Measurements from ENCODE around the gene GRK2. TPM values are rescaled to one million over a fixed set of nuclear protein-coding genes. Genes with fewer than 3 reads are reported as not detected.

The GRK2 gene
- 20.2 and 31.6 TPM in 2 replicates for total RNA-seq (ENCODE audit: low replicate concordance)

DNA sequence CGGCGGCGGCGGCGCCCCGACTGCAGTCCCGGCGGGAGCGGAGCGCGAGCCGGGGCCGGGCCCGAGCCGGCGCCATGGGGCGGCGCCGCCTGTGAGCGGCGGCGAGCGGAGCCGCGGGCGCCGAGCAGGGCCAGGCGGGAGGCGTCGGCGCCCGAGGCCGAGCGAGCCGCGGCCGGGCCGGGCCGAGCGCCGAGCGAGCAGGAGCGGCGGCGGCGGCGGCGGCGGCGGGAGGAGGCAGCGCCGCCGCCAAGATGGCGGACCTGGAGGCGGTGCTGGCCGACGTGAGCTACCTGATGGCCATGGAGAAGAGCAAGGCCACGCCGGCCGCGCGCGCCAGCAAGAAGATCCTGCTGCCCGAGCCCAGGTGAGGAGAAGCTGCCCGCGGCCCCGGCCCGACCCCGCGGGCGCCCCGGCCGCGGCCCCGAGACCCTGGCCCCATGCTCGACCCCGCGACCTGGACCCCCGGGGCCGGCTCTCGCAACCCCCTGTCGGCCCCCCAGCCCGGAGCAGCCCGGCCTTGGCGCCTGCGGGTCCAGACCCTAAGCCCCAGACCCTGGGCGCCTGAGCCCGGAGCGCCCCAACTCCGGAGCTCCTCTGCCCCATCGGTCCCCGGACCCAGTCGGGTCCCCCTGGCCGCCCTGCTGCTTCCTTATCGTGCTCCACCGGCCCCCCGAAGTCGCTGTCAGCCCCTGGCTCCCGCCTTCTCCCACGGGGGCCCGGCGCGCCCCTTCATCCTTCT lies at the start of gene GRK2:
Gene GRK2 (plus strand): TSS at position 25 of the 739 bp plus-strand sequence. CDS start 227 bp downstream, at position 252.

DNA sequence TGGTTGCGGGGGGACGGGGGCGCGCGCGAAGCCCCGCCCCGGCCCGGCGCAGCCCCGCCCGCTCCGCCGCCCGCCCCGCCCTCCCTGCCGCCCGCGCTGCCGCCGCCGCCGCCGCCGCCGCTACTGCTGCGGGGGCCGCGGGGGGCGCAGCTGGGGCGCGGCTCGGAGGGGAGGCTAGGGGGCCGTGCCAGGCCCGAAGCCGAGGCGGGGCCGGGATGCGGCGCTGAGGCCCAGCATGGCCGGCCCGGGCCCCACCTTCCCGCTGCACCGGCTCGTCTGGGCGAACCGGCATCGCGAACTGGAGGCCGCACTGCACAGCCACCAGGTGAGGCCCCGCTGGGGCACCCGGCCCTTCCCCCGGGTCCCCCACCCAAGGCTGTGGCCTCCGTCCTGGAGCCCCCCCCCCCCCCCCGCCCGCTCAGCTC lies 23.0 kb downstream of the GRK2 start, which contains the start of gene ANKRD13D:
Gene ANKRD13D (plus strand): TSS at position 78 of the 425 bp plus-strand sequence. CDS start 158 bp downstream, at position 236.

DNA sequence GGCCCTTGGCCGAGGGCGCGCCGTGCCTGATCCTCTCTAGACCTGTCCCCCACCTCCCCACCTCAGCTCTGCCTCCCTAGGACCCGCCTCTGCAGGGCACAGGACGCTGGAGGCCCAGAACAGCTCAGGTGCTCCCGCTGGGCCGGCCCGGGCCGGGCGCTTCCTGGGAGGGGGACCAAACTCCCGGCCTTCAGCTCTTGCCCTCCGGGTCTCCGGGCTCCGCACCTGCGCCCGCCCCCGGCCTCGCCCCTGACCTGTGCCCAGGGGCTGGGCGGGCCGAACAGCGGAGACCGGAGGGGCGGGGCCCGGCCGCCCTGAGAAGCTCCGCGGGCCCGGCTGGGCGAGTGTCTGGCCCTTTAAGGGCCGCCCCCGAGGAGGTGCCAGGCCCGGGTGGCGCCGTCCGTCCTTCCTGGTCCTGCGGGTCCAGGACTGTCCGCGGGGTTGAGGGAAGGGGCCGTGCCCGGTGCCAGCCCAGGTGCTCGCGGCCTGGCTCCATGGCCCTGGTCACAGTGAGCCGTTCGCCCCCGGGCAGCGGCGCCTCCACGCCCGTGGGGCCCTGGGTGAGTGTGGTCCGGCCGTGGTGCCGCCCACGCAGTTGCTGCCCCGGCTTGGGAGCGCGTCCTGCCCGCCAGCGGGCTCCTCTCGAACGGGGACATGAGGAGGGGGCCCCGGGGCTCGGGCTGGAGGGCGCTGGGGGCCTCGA lies 37.0 kb downstream of the GRK2 start, which contains the start of gene SSH3:
Gene SSH3 (plus strand): TSS at position 399 of the 703 bp plus-strand sequence. CDS start 96 bp downstream, at position 495.

Other genes starting within 250 kb of the GRK2 start
- 0.23 and 0.83 TPM in 2 replicates for gene SYT12, start 243.3 kb upstream of the GRK2 start, total RNA-seq (ENCODE audit: low replicate concordance)
- 11.8 and 19.6 TPM in 2 replicates for gene RHOD, start 209.6 kb upstream of the GRK2 start, total RNA-seq (ENCODE audit: low replicate concordance)
- gene KDM2A, start 147.2 kb upstream of the GRK2 start, total RNA-seq (ENCODE audit: low replicate concordance), result 25.2 and 44.6 TPM in 2 replicates
- gene ANKRD13D, start 22.8 kb downstream of the GRK2 start, total RNA-seq (ENCODE audit: low replicate concordance), result 32.9 and 34.9 TPM in 2 replicates
- gene SSH3, start 37.1 kb downstream of the GRK2 start, total RNA-seq (ENCODE audit: low replicate concordance), result 8.1 and 10.2 TPM in 2 replicates
- gene POLD4, start 87.1 kb downstream of the GRK2 start, total RNA-seq (ENCODE audit: low replicate concordance), result 24.2 and 71.2 TPM in 2 replicates
- 1.8 and 3.9 TPM in 2 replicates for gene CLCF1, start 107.1 kb downstream of the GRK2 start, total RNA-seq (ENCODE audit: low replicate concordance)
- 4.1 and 4.8 TPM in 2 replicates for gene RAD9A, start 125.5 kb downstream of the GRK2 start, total RNA-seq (ENCODE audit: low replicate concordance)
- gene PPP1CA, start 135.4 kb downstream of the GRK2 start, total RNA-seq (ENCODE audit: low replicate concordance), result 81.6 and 202 TPM in 2 replicates
- not detected in 2 replicates for gene TBC1D10C, start 137.6 kb downstream of the GRK2 start, total RNA-seq (ENCODE audit: low replicate concordance)
- gene CARNS1, start 149.2 kb downstream of the GRK2 start, total RNA-seq (ENCODE audit: low replicate concordance), result under 0.01 and 0.30 TPM in 2 replicates
- 24.3 and 55.9 TPM in 2 replicates for gene RPS6KB2, start 162.0 kb downstream of the GRK2 start, total RNA-seq (ENCODE audit: low replicate concordance)
- 0.23 and 0.30 TPM in 2 replicates for gene PTPRCAP, start 171.2 kb downstream of the GRK2 start, total RNA-seq (ENCODE audit: low replicate concordance)
- gene CORO1B, start 177.0 kb downstream of the GRK2 start, total RNA-seq (ENCODE audit: low replicate concordance), result 147 and 225 TPM in 2 replicates
- not detected in 2 replicates for gene GPR152, start 186.3 kb downstream of the GRK2 start, total RNA-seq (ENCODE audit: low replicate concordance)
- gene CABP4, start 188.9 kb downstream of the GRK2 start, total RNA-seq (ENCODE audit: low replicate concordance), result not detected in 2 replicates
- gene TMEM134, start 202.8 kb downstream of the GRK2 start, total RNA-seq (ENCODE audit: low replicate concordance), result 4.1 and 24.4 TPM in 2 replicates
- 128 and 227 TPM in 2 replicates for gene AIP, start 216.6 kb downstream of the GRK2 start, total RNA-seq (ENCODE audit: low replicate concordance)
- 26.0 and 28.7 TPM in 2 replicates for gene PITPNM1, start 238.9 kb downstream of the GRK2 start, total RNA-seq (ENCODE audit: low replicate concordance)
- 2.8 and 16.2 TPM in 2 replicates for gene CDK2AP2, start 241.7 kb downstream of the GRK2 start, total RNA-seq (ENCODE audit: low replicate concordance)